ENCODE results near the gene THADA. TPM values are rescaled to one million over a fixed set of nuclear protein-coding genes. Genes with fewer than 3 reads are reported as not detected.
A peak's percentile ranks its signal among the peaks of the same experiment; 100 is the strongest.

The THADA gene
- total RNA-seq, 1 donor from 2014 or later = 59.3 TPM

GRCh38 chr2:43248621-43249020 is 347.2 kb downstream of the THADA start:
- no peak for DNase-seq (ENCODE audit: low spot score)

GRCh38 chr2:43246641-43247040 is 349.2 kb downstream of the THADA start:
- DNase-seq (ENCODE audit: low spot score) = no peak

GRCh38 chr2:43241558-43241957 is 354.3 kb downstream of the THADA start:
- DNase-seq (ENCODE audit: low spot score) = no peak

DNA sequence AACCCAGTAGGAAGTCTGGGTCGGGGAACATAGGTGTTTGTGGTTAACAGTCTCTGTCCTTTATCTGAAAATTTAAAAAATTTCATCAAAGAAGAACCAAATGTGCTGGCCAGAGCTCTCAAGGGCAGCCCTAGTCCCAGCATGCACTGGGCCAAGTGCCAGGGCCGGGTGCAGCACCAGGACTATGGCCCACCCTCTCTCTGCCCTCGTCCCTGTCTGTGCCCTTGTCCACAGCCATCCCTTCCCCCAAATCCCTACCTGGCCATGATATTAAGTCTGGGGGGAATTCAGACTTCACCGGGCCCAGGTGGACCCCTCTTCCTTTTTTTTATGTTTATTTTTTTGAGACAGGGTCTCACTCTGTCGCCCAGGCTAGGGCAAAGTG is 355.1 kb downstream of the THADA start:
- DNase-seq (ENCODE audit: low spot score) = no peak

DNA sequence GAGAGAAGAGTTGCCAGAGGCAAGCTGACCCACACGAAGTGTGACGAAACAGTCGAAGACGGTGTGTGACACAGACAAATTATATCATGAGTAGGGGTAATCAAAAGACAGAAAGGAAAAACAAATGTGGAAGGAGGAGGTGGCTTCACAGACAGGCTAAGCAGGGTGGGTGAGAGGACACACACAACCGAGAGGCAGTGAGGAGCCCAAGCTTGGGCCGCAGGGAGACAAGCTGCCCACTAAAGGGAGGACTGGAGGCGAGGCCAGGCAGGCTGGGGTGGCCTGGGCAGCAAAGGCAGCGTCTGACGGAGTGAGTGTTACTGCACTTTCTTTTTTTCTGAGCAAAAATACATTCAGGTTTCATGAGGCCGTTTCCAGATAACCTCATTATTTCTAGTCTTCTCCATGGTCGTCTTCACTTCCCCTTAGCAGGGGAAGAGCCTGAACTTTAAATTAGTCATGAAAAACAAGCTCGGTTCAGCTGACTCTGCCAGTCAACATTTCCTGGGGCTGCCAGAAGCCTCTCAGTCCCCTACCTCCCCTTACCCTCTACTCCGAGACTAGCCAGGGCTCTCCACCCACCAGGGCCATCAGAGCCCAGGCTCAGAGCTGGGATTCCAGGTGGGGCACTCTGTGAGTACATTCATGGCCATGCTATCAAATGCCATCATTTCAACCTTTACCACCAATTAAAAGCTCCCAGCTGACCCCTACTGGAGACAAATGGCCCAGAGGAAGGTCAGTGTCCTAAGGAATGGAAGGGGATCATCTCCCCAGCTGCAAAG is 355.7 kb downstream of the THADA start:
- DNase-seq (ENCODE audit: low spot score) = no peak

DNA sequence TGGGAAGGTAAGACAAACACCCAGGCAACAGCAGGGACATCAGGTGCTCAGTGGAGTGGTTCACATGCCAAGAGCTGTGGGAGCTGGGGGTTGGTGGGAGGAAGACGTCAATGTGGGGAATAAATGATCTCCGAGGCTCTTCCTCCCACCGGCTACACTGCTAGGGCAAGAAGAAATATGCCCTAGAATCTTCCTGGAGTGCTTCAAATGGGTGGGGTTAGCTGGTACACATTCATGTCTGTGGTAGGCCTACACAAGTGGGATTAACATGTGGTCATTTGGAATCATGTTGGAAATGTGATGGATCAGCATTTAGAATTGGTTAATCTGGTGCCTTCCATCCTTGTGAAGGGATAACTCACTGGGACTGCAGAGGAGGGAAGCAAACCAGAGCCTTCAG is 357.0 kb downstream of the THADA start:
- DNase-seq (ENCODE audit: low spot score) = no peak

DNA sequence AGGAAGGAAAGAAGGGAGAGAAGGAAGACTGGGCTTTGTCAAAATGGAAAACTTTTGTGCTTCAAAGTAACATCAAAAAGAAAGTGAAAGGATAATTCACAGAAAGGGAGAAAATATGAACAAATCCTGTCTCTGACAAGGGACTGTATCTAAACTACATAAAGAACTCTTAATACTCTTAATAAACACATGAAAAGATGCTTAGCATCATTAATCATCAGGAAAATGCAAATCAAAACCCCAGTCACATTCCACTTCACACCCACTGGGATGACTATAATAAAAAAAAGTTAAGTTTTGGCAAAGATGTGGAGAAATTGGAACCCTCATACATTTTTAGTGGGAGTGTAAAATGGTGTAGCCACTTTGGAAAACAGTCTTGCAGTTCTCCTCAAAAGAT is 357.7 kb downstream of the THADA start:
- no peak for DNase-seq (ENCODE audit: low spot score)

- no peak for DNase-seq (ENCODE audit: low spot score)
Observed at GRCh38 chr2:43233218-43234212, 362.3 kb downstream of the THADA start.

DNA sequence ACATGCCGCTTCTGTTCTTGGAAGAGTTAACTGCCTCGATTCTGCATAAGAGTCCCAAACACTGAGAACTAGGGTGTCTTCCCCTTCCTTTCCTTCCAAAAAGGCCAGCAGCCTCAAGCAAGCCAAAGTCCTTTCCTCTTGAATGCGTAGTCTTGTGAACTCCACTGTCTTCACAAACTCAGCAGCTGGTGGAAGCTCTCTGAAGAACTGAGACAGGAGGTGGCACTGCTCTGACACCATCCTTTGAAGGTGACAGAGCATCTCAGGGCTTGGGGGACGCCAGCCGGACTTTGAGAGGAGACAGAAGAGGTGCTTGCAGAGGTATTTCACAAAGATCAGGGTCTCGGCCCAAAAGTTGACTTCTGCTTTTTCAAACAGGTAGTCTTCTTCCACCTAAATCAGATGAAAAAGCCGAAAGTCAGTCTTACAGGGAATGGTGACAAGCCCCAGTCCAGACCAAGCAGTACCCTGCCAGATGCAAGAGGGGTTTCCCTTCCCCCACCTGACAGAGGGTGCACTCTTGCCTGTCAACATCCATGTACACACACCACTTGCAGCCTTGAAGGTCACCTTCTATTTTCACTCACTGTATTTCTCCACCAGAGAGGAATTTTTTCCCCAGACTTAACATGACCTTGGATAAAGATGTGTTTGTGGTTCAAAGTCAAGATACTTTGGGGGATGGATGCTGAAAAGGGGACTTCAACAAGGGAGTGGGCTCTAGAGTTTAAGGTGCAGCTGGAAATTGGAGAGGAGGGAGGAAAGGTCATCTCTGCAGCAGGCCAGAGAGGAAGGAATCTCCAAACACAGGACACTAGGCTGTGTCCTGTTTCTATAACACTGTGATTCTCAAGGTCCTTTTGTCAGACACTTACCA is 364.6 kb downstream of the THADA start:
- DNase-seq (ENCODE audit: low spot score) = no peak

DNA sequence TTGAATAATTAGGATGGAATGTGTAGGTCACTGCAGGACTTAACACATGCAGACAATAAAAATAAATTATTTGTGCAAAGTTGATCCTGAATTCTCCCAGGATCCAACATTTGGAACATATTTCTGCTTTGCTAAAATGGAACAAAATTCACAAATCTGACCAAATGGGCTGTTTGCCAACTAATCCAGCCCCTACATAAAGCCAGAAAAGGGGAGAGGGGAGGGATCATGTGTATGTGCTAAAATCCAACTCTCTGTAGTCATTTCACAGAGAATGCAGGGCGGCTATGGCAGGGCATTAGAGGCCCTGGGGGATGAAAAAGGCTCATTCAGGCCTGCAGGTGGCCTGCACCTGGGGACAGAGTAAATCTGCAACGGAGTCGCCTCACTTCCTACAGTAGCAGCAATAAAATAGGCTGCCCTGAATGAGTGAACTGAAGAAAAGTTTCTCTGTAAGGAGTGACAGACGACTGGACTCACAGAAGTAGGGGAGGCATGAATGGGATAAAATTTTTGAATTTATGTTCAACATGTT is 365.4 kb downstream of the THADA start:
- no peak for DNase-seq (ENCODE audit: low spot score)

- no peak for DNase-seq (ENCODE audit: low spot score)
Observed at GRCh38 chr2:43228756-43229659, 366.8 kb downstream of the THADA start.

DNA sequence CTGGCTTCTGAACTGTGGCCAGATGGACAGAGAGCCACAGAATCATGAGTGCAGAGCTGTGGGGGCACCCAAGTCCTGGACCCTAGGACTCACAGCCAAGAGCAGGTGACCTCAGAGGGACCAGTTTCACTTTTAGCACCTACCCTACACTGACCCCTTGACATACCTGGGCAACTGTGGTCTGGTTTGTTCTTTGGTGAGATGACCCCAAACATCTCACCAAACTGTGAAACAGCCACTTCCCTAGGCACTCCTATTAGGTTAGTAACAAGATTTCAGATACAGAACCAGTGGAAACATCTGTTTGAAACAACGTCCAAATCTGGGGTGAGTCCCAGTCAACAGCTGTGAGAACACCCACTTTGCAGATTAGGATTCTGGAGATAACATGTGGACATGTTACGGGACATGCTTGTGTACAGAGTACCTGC is 367.5 kb downstream of the THADA start:
- no peak for DNase-seq (ENCODE audit: low spot score)

DNA sequence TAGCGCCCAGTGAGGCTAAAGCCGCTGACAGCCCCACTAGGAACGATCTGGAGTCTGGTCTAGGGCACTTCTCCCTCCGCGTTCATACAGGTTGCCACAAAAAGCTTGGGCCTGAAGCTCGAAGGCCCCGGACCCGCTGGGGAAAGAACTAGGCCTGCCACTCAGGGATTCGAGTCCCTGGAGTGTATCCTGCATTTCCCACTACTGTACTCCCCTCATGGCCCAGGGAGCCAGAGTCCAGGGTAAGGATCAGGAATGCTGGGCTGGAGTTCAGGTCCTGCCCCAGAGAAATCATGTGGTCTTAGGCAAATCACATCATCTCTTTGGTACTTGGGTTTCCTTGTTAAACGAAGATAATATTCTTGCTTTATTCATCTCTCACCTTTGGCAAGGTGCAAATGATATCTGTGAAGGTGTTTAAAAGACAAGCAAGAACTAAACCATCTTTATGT is 368.0 kb downstream of the THADA start:
- DNase-seq (ENCODE audit: low spot score) = no peak

DNA sequence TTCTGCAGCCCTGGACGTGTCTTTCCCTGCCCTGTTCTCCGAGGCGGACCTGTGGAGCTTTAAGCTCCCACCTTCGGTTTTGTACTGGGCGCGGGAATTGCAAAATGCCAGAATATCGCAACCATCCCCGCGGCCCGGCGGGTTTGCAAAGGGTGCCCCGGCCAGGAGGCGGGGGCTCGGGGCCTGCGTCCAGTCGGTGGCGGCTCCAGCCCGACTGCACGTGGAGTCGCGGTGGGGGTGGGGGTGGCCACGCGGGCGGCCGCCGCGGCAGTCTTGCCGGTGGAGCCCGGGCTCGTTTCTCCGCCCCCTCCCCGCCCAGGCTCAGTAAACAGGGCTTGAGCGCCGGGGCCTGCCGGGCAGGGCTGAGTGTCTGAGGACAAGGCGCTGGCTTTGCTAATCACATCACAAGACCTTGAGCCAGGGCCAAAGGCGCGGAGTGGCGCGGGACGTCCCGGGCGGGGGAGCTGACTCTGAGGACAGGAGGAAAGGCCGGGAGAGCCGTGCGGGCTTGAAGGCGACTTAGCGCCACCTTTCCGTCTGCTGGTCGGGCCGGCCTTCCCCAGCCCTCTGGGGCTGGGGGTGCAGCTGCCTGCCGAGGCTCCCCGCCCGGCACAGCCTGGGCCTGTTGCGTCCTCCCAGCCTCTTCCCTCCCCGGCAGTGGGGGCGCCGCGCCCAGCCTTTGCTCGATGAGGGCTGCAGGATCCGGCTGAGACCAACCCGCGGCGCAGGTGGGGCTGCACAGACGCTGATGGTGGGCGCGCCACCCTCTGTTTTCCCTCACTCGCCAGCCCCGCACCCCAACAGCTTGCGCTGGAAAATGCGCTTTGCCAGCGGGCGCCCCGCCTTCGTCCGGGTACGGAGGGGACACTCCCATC is 368.6 kb downstream of the THADA start:
- peak; percentile 96 for DNase-seq (ENCODE audit: low spot score)

DNA sequence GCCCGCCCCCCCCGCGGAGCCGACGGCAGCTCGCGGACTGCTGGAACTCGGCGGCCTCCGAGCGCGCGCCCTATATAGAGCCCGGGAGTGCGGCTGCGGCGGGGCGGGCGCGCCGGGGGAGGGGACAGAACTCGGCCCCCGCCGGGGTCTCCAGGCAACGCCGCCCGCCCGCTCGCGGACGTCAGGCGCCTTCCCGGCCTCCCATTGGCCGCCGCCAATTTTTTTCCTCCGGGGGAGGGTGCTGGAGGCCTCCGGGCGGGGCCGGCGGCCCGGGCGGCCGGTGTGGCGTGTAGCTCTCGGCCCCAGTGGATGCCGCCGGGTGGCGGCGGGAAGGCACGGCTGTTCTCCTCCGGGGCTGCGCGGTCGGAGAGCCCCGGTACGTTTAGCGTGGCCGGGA is 369.3 kb downstream of the THADA start, which contains the start of gene ZFP36L2:
Gene ZFP36L2, minus strand, starts transcription at position 49 of the 397 bp plus-strand sequence. CDS start 291 bp downstream, outside the sequence.
- DNase-seq (ENCODE audit: low spot score) = peak; percentile 97

- peak; percentile 77 for DNase-seq (ENCODE audit: low spot score)
Observed at GRCh38 chr2:43225788-43226557, 369.9 kb downstream of the THADA start.

DNA sequence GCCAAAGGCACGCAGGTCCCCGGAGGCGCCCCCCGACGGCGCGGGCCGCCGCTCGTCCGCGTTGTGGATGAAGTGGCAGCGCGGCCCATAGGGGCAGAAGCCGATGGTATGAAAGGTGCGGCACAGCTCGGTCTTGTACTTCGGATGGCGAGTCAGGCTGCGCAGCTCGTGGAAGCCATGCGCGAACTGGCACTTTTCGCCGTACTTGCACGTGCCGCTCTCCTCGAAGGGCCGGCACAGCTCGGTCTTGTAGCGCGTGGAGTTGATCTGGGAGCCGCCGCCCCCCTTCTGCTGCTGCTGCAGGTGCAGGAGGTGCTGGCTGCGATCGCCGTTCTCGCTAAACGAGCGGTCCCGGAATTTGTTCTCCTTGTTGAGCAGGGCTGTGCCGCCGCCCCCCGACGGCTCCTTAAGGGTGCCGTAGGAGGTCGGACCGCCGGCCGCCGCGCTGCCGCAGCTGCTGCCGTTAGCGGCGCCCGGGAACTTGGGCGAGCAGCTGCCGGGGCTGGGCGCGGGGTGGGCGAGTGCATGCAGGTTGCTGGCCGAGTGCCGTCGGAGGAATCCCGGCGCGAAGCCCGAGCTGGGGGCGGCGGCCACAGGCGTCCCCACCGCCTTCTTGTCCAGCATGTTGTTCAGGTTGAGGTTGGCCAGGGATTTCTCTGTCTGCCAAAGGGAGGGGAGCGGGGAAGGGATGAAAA is 370.6 kb downstream of the THADA start:
- DNase-seq (ENCODE audit: low spot score) = peak; percentile 72
